Measurements from ENCODE around the gene IMPDH1. TPM values are rescaled to one million over a fixed set of nuclear protein-coding genes. Genes with fewer than 3 reads are reported as not detected.
A peak's percentile ranks its signal among the peaks of the same experiment; 100 is the strongest.

IMPDH1 gene
- total RNA-seq, 2 donors from 2014 or later: 48.2 to 91.6 TPM

GRCh38 chr7:128434413-128435326 is 24.9 kb upstream of the IMPDH1 start:
- Histone ChIP-seq H3K4me1 (replicated peaks) (no peaks in the 10 kb centered on the region), H3K4me3 (no peak overlapping the region), H3K36me3 (no peaks in the 10 kb centered on the region), H3K27me3 (replicated peaks; ENCODE audit: insufficient read depth) (no peaks in the 10 kb centered on the region), H3K27ac (peak overlapping the region; percentile 17 to 24), H3K9me3 (no peaks in the 10 kb centered on the region)
- DNase-seq (ENCODE audit: low spot score): no peak
- TF ChIP-seq POLR2A (IDR thresholded peaks at IDR 0.05): no peak
- TF ChIP-seq POLR2AphosphoS5 (IDR thresholded peaks at IDR 0.05): no peak
- no peak for TF ChIP-seq CTCF (IDR thresholded peaks at IDR 0.05)
- WGBS: 59% methylated on average over 4 of the region's 4 CpGs
- intact Hi-C loops (cut with DNase I): no loop called here

GRCh38 chr7:128431754-128432153 is 22.0 kb upstream of the IMPDH1 start:
- Histone ChIP-seq H3K36me3 (no peaks in the 10 kb centered on the region), H3K4me3 (no peak overlapping the region), H3K27ac (no peak overlapping the region), H3K4me1 (replicated peaks) (no peaks in the 10 kb centered on the region), H3K9me3 (no peaks in the 10 kb centered on the region), H3K27me3 (replicated peaks; ENCODE audit: insufficient read depth) (no peaks in the 10 kb centered on the region)
- no peak for TF ChIP-seq POLR2AphosphoS5 (IDR thresholded peaks at IDR 0.05)
- TF ChIP-seq CTCF (IDR thresholded peaks at IDR 0.05): no peak
- no peak for TF ChIP-seq POLR2A (IDR thresholded peaks at IDR 0.05)
- 48% methylated on average over 2 of the region's 2 CpGs for WGBS
- intact Hi-C loops (cut with DNase I): no loop called here
- DNase-seq (ENCODE audit: low spot score): no peak

- 72% methylated on average over 6 of the region's 6 CpGs for WGBS
- no peak overlapping the region for H3K4me3 ChIP-seq
- intact Hi-C loops (cut with DNase I): no loop called here
- no peak for DNase-seq (ENCODE audit: low spot score)
- no peaks in the 10 kb centered on the region for H3K27me3 ChIP-seq (replicated peaks; ENCODE audit: insufficient read depth)
- no peaks in the 10 kb centered on the region for H3K4me1 ChIP-seq (replicated peaks)
- no peaks in the 10 kb centered on the region for H3K9me3 ChIP-seq
- no peaks in the 10 kb centered on the region for H3K36me3 ChIP-seq
- no peak overlapping the region for H3K27ac ChIP-seq
- no peak for TF ChIP-seq POLR2AphosphoS5 (IDR thresholded peaks at IDR 0.05)
- TF ChIP-seq CTCF (IDR thresholded peaks at IDR 0.05): no peak
- no peak for TF ChIP-seq POLR2A (IDR thresholded peaks at IDR 0.05)
These were observed 21.4 kb upstream of the IMPDH1 start for GRCh38 chr7:128431221-128431620.

- no peak overlapping the region for H3K4me3 ChIP-seq
- no peaks in the 10 kb centered on the region for H3K36me3 ChIP-seq
- intact Hi-C loops (cut with DNase I): no loop called here
- H3K9me3 ChIP-seq: no peaks in the 10 kb centered on the region
- H3K27ac ChIP-seq: no peak overlapping the region
- WGBS: 73% methylated on average over 3 of the region's 3 CpGs
- H3K27me3 ChIP-seq (replicated peaks; ENCODE audit: insufficient read depth): no peaks in the 10 kb centered on the region
- no peaks in the 10 kb centered on the region for H3K4me1 ChIP-seq (replicated peaks)
- TF ChIP-seq CTCF (IDR thresholded peaks at IDR 0.05): no peak
- no peak for DNase-seq (ENCODE audit: low spot score)
These were observed 20.4 kb upstream of the IMPDH1 start for GRCh38 chr7:128430207-128430606.
